Trophoblast cell (in vitro differentiated cells and primary cell): ENCODE data around the gene ALAS1.

Experiments used
- DNase-seq, 2 donors: peaks; one replicate each; pipeline ENCODE4 v3.0.0-alpha.2; 2016
- H2AFZ ChIP-seq: 2 replicates; pipeline ENCODE4 v1.6.1; 2013; ENCODE audit warnings: low read length, moderate library complexity, mild to moderate bottlenecking; ENCODE audit not compliant: insufficient read depth, poor library complexity
- H2AK5ac ChIP-seq: 2 replicates; pipeline ENCODE4 v1.6.1; 2013; ENCODE audit warnings: mild to moderate bottlenecking, low read length
- H2BK120ac ChIP-seq: 2 replicates; pipeline ENCODE4 v1.6.1; 2013; ENCODE audit warnings: low read length, mild to moderate bottlenecking, moderate library complexity; ENCODE audit not compliant: insufficient read depth, poor library complexity
- H2BK12ac ChIP-seq: 2 replicates; pipeline ENCODE4 v1.6.1; 2013; ENCODE audit warnings: mild to moderate bottlenecking, low read length, moderate library complexity
- H2BK5ac ChIP-seq: 2 replicates; pipeline ENCODE4 v1.6.1; 2013; ENCODE audit warnings: low read length, low read depth, moderate library complexity, mild to moderate bottlenecking; ENCODE audit not compliant: poor library complexity
- H3K14ac ChIP-seq: 2 replicates; pipeline ENCODE4 v1.6.1; 2013; ENCODE audit warnings: mild to moderate bottlenecking, low read length
- H3K18ac ChIP-seq: 2 replicates; pipeline ENCODE4 v1.6.1; 2013; ENCODE audit warnings: mild to moderate bottlenecking, low read length
- H3K23ac ChIP-seq: 2 replicates; pipeline ENCODE4 v1.6.1; 2013; ENCODE audit warnings: low read length
- H3K27ac ChIP-seq: 2 replicates; pipeline ENCODE4 v1.5.1; 2013; ENCODE audit warnings: low read depth, mild to moderate bottlenecking, inconsistent platforms, low read length, moderate library complexity
- H3K27me3 ChIP-seq: 2 replicates; pipeline ENCODE4 v1.6.1; 2013; ENCODE audit warnings: inconsistent platforms, mild to moderate bottlenecking, low read length, moderate library complexity; ENCODE audit not compliant: insufficient read depth
- H3K36me3 ChIP-seq, 2 experiments: 1 replicate in 1 of 2; 2 replicates in 1 of 2; pipeline ENCODE4 v1.6.1; 2013; ENCODE audit warnings: low read length in 2 of 2, mild to moderate bottlenecking in 2 of 2, moderate library complexity in 1 of 2; ENCODE audit not compliant: insufficient read depth in 2 of 2, control insufficient read depth in 1 of 2
- H3K4ac ChIP-seq: 2 replicates; pipeline ENCODE4 v1.6.1; 2013; ENCODE audit warnings: low read depth, mild to moderate bottlenecking, low read length, moderate library complexity
- H3K4me1 ChIP-seq, 2 experiments: 1 replicate in 1 of 2; 2 replicates in 1 of 2; pipeline ENCODE4 v1.6.1; 2013; ENCODE audit warnings: low read length in 2 of 2, mild to moderate bottlenecking in 2 of 2, moderate library complexity in 1 of 2; ENCODE audit not compliant: insufficient read depth in 2 of 2, control insufficient read depth in 1 of 2
- H3K4me2 ChIP-seq: 2 replicates; pipeline ENCODE4 v1.6.1; 2013; ENCODE audit warnings: inconsistent platforms, mild to moderate bottlenecking, low read length, moderate library complexity
- H3K4me3 ChIP-seq: 2 replicates; pipeline ENCODE4 v1.5.1; 2013; ENCODE audit warnings: mild to moderate bottlenecking, low read depth, low read length, inconsistent platforms
- H3K79me1 ChIP-seq: one replicate; pipeline ENCODE4 v1.6.1; 2013; ENCODE audit warnings: low read length
- H3K79me2 ChIP-seq: 2 replicates; pipeline ENCODE4 v1.6.1; 2013; ENCODE audit warnings: low read length, mild to moderate bottlenecking; ENCODE audit not compliant: control insufficient read depth, insufficient read depth, poor library complexity
- H3K9ac ChIP-seq: 2 replicates; pipeline ENCODE4 v1.6.1; 2013; ENCODE audit warnings: mild to moderate bottlenecking, low read length
- H3K9me3 ChIP-seq: 2 replicates; pipeline ENCODE4 v1.6.1; 2013; ENCODE audit warnings: low read depth, mild to moderate bottlenecking, control low read depth, inconsistent platforms, low read length; ENCODE audit not compliant: insufficient read depth
- H4K12ac ChIP-seq: 2 replicates; pipeline ENCODE4 v1.6.1; 2013; ENCODE audit warnings: low read depth, mild to moderate bottlenecking, low read length, moderate library complexity
- H4K8ac ChIP-seq: 2 replicates; pipeline ENCODE4 v1.6.1; 2013; ENCODE audit warnings: low read depth, mild to moderate bottlenecking, low read length, moderate library complexity
- H4K91ac ChIP-seq: one replicate; pipeline ENCODE4 v1.6.1; 2013; ENCODE audit warnings: low read depth, mild to moderate bottlenecking, low read length, moderate library complexity
- WGBS: extraction: QIAGEN DNeasy Blood & Tissue Kit; methylation state at CpG from one replicate; pipeline ENCODE4 v1.1.7; 2013; ENCODE audit warnings: missing lambda C conversion rate; ENCODE audit not compliant: insufficient read length, insufficient coverage; ENCODE audit errors: extremely low coverage; 5-methylcytosine and 5-hydroxymethylcytosine counted together

The ALAS1 gene

GRCh38 chr3:52221563-52222318 is 23.8 kb downstream of the ALAS1 start:
- Histone ChIP-seq H3K36me3 (no peaks in the 10 kb centered on the region), H3K79me2 (no peaks in the 10 kb centered on the region), H3K14ac (no peak overlapping the region), H3K27ac (no peak overlapping the region), H2BK120ac (no peak overlapping the region), H2BK12ac (peak overlapping the region; percentile 12), H3K18ac (no peak overlapping the region), H3K27me3 (no peaks in the 10 kb centered on the region), H3K4me2 (no peak overlapping the region), H2AFZ (no peak overlapping the region), H4K91ac (no peak overlapping the region), H3K4ac (no peak overlapping the region), H3K9me3 (no peaks in the 10 kb centered on the region), H4K8ac (no peak overlapping the region), H3K9ac (no peak overlapping the region), H3K23ac (no peak overlapping the region), H4K12ac (no peak overlapping the region), H2BK5ac (no peak overlapping the region), H3K79me1 (peaks cover 8% of the 10 kb centered on the region), H3K4me3 (no peak overlapping the region), H2AK5ac (peak overlapping the region; percentile 17), H3K4me1 (peaks cover 22 to 34% of the 10 kb centered on the region in 2 experiments)
- WGBS: no CpG with 5 or more reads among the region's 34 CpGs
- DNase-seq: no peak

DNA sequence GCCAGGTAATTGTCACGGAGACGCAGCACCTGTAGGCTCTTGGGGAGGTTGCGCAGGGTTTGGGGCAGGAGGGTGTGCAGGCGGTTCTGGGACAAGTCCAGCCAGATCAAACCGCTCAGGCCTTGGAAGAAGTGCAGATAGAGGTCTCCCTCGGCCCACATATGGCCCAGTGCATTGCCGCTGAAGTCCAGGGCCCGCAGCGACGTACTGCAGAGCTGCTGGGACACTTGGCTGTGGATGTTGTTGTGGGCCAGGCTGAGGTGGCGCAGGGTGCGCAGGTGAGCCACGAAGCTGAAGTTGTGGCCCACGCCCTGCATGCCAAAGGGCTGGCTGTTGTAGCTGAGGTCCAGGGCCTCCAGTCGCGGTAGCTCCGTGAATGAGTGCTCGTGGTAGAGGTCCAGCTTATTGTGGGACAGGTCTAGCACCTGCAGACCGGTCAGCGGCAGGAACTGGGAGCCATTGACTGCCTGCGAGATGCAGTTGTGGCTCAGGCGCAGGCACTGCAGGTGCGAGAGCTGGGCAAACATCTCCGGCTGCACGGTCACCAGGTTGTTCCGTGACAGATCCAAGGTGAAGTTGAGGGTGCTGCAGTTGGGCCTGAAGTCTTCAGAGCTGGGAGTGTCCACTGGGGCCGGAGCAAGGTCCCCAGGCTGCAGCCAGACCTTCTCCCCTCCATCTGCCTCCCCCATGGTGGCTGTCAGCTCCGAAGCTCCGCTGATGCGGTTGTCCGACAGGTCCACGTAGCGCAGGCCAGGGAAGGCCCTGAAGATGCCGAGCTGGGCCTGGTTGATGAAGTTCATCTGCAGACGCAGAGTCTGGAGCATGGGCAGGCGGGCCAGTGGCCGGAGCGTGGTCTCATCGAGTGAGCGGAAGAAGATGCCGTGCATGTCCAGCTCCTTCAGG is 24.6 kb downstream of the ALAS1 start:
- no peak overlapping the region for H3K18ac ChIP-seq
- H3K9me3 ChIP-seq: no peaks in the 10 kb centered on the region
- H4K8ac ChIP-seq: no peak overlapping the region
- H3K4me1 ChIP-seq: peaks cover 19 to 26% of the 10 kb centered on the region in 2 experiments
- no peak overlapping the region for H3K23ac ChIP-seq
- no peak overlapping the region for H3K4me2 ChIP-seq
- H3K4ac ChIP-seq: no peak overlapping the region
- no peak overlapping the region for H3K9ac ChIP-seq
- H2AFZ ChIP-seq: no peak overlapping the region
- H3K27me3 ChIP-seq: no peaks in the 10 kb centered on the region
- no peaks in the 10 kb centered on the region for H3K36me3 ChIP-seq
- H2BK120ac ChIP-seq: no peak overlapping the region
- H3K27ac ChIP-seq: no peak overlapping the region
- no peak overlapping the region for H3K4me3 ChIP-seq
- no CpG with 5 or more reads among the region's 41 CpGs for WGBS
- H3K14ac ChIP-seq: no peak overlapping the region
- no peak overlapping the region for H2AK5ac ChIP-seq
- no peak overlapping the region for H2BK12ac ChIP-seq
- no peak overlapping the region for H4K91ac ChIP-seq
- no peak overlapping the region for H2BK5ac ChIP-seq
- no peak for DNase-seq
- peaks cover 8% of the 10 kb centered on the region for H3K79me1 ChIP-seq
- no peaks in the 10 kb centered on the region for H3K79me2 ChIP-seq
- no peak overlapping the region for H4K12ac ChIP-seq

- H4K12ac ChIP-seq: no peak overlapping the region
- H3K4ac ChIP-seq: no peak overlapping the region
- H3K9me3 ChIP-seq: no peaks in the 10 kb centered on the region
- H3K4me3 ChIP-seq: no peak overlapping the region
- no peak for DNase-seq
- no CpG with 5 or more reads among the region's 32 CpGs for WGBS
- H3K23ac ChIP-seq: no peak overlapping the region
- H3K18ac ChIP-seq: no peak overlapping the region
- peaks cover 3% of the 10 kb centered on the region for H3K79me1 ChIP-seq
- H3K27me3 ChIP-seq: no peaks in the 10 kb centered on the region
- no peak overlapping the region for H2BK120ac ChIP-seq
- H3K4me1 ChIP-seq: peaks cover 16 to 18% of the 10 kb centered on the region in 2 experiments
- no peak overlapping the region for H3K9ac ChIP-seq
- no peaks in the 10 kb centered on the region for H3K79me2 ChIP-seq
- H3K14ac ChIP-seq: no peak overlapping the region
- H2BK5ac ChIP-seq: no peak overlapping the region
- H3K27ac ChIP-seq: no peak overlapping the region
- H2AFZ ChIP-seq: no peak overlapping the region
- no peak overlapping the region for H2BK12ac ChIP-seq
- no peak overlapping the region for H2AK5ac ChIP-seq
- H4K91ac ChIP-seq: no peak overlapping the region
- H3K36me3 ChIP-seq: peaks cover 1 to 2% of the 10 kb centered on the region in 2 experiments
- H3K4me2 ChIP-seq: no peak overlapping the region
- no peak overlapping the region for H4K8ac ChIP-seq
Measured at GRCh38 chr3:52223449-52224408, 25.8 kb downstream of the ALAS1 start.
